ENCODE measurements around the gene SLC39A1.
A peak's percentile ranks its signal among the peaks of the same experiment; 100 is the strongest.
"Not testable (repeated sequence)": the region's sequence is repeated elsewhere in the genome, so short reads cannot be mapped to it uniquely, and the experiment has no call there.

SLC39A1 gene
- long read RNA-seq, transcript SLC39A1-211 (4 exons, 2,322 nt), result minor isoform, 15 of 403 reads
- long read RNA-seq, transcript SLC39A1-202 (4 exons, 2,084 nt), result major isoform, 346 of 403 reads
- long read RNA-seq, transcript SLC39A1-201 (5 exons, 2,427 nt), result minor isoform, 8 of 403 reads
- long read RNA-seq, transcript SLC39A1-204 (3 exons, 2,723 nt), result minor isoform, 22 of 403 reads
- long read RNA-seq, partial matches to known transcripts, result 0 of 403 reads
- long read RNA-seq, other reads (novel, unspliced or antisense), result 7 of 403 reads

- Histone ChIP-seq H3K4me3 (replicated peaks; ENCODE audit: insufficient read depth, low read length) (peak within 1 kb of the TSS; percentile 64), H3K27me3 (ENCODE audit: insufficient read depth, poor library complexity, severe bottlenecking) (no peaks in the 10 kb centered on the region), H3K27ac (replicated peaks) (peak within 1 kb of the TSS; percentile 79)
- TF ChIP-seq SPI1 (IDR thresholded peaks at IDR 0.05; ENCODE audit: borderline replicate concordance, low read depth) (no peak), POLR2AphosphoS5 (IDR thresholded peaks at IDR 0.05; ENCODE audit: low read depth) (peak; percentile 27)
- peak; percentile 96 to 99 for DNase-seq (ENCODE audit: low read depth in 1 of 2, low spot score in 1 of 2)
Measured at GRCh38 chr1:153963030-153963849, at the start of gene SLC39A1. Gene SLC39A1, minus strand, starts transcription at chr1:153963537. Its CDS starts 822 bp downstream, at chr1:153962715.

GRCh38 chr1:154012543-154012942 is 49.2 kb upstream of the SLC39A1 start:
- H3K27ac ChIP-seq (replicated peaks); DNase-seq (ENCODE audit: low read depth in 1 of 2, low spot score in 1 of 2); H3K4me3 ChIP-seq (replicated peaks; ENCODE audit: insufficient read depth, low read length); H3K27me3 ChIP-seq (ENCODE audit: insufficient read depth, poor library complexity, severe bottlenecking): not testable (repeated sequence)

- Histone ChIP-seq H3K4me3 (replicated peaks; ENCODE audit: insufficient read depth, low read length) (no peak overlapping the region), H3K27me3 (ENCODE audit: insufficient read depth, poor library complexity, severe bottlenecking) (no peaks in the 10 kb centered on the region), H3K27ac (replicated peaks) (no peak overlapping the region)
- TF ChIP-seq REST (IDR thresholded peaks at IDR 0.05; ENCODE audit: insufficient replicate concordance, low read depth) (no peak), GABPA (IDR thresholded peaks at IDR 0.05; ENCODE audit: low read depth) (no peak), SPI1 (IDR thresholded peaks at IDR 0.05; ENCODE audit: borderline replicate concordance, low read depth) (no peak), CTCF (IDR thresholded peaks at IDR 0.05; ENCODE audit: insufficient read depth, low read length) (no peak), POLR2AphosphoS5 (IDR thresholded peaks at IDR 0.05; ENCODE audit: low read depth) (no peak)
- DNase-seq (ENCODE audit: low read depth in 1 of 2, low spot score in 1 of 2), result no peak
Measured at GRCh38 chr1:154012129-154012528, 48.8 kb upstream of the SLC39A1 start.

GRCh38 chr1:154006136-154006535 is 42.8 kb upstream of the SLC39A1 start:
- TF ChIP-seq POLR2AphosphoS5 (IDR thresholded peaks at IDR 0.05; ENCODE audit: low read depth) (no peak), CTCF (IDR thresholded peaks at IDR 0.05; ENCODE audit: insufficient read depth, low read length) (no peak), GABPA (IDR thresholded peaks at IDR 0.05; ENCODE audit: low read depth) (no peak), SPI1 (IDR thresholded peaks at IDR 0.05; ENCODE audit: borderline replicate concordance, low read depth) (no peak), REST (IDR thresholded peaks at IDR 0.05; ENCODE audit: insufficient replicate concordance, low read depth) (no peak)
- Histone ChIP-seq H3K4me3 (replicated peaks; ENCODE audit: insufficient read depth, low read length) (no peak overlapping the region), H3K27me3 (ENCODE audit: insufficient read depth, poor library complexity, severe bottlenecking) (no peaks in the 10 kb centered on the region), H3K27ac (replicated peaks) (no peak overlapping the region)
- DNase-seq (ENCODE audit: low read depth in 1 of 2, low spot score in 1 of 2), result no peak

All from HL-60 (cell line).